Cardiac atrium fibroblast (primary cell): Measurements from ENCODE around the gene FLYWCH1. TPM values are rescaled to one million over a fixed set of nuclear protein-coding genes. Genes with fewer than 3 reads are reported as not detected.

ENCODE experiments used
- total RNA-seq: library from RNA; depleted of rRNA; stranded (reverse); fragments of >200 nt; gene quantifications from 2 replicates; pipeline ENCODE4 v1.2.3, GENCODE V29; 2015

FLYWCH1 gene, protein sequence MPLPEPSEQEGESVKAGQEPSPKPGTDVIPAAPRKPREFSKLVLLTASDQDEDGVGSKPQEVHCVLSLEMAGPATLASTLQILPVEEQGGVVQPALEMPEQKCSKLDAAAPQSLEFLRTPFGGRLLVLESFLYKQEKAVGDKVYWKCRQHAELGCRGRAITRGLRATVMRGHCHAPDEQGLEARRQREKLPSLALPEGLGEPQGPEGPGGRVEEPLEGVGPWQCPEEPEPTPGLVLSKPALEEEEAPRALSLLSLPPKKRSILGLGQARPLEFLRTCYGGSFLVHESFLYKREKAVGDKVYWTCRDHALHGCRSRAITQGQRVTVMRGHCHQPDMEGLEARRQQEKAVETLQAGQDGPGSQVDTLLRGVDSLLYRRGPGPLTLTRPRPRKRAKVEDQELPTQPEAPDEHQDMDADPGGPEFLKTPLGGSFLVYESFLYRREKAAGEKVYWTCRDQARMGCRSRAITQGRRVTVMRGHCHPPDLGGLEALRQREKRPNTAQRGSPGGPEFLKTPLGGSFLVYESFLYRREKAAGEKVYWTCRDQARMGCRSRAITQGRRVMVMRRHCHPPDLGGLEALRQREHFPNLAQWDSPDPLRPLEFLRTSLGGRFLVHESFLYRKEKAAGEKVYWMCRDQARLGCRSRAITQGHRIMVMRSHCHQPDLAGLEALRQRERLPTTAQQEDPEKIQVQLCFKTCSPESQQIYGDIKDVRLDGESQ
- 22.6 and 28.2 TPM in 2 replicates for total RNA-seq

GRCh38 chr16:2911638-2912329 lies at the start of gene FLYWCH1:
Gene FLYWCH1 (plus strand): TSS chr16:2911931. CDS start chr16:2929686, 17,755 bp downstream.

GRCh38 chr16:2882650-2883457 lies 28.9 kb upstream of the FLYWCH1 start, which contains the start of gene FLYWCH2:
Gene FLYWCH2 (plus strand): TSS chr16:2883215. CDS start chr16:2896450, 13,235 bp downstream.

GRCh38 chr16:2963723-2964474 lies 52.2 kb downstream of the FLYWCH1 start, which contains the start of gene KREMEN2:
Gene KREMEN2 (plus strand): TSS chr16:2964275. CDS start chr16:2964521, 246 bp downstream.

DNA sequence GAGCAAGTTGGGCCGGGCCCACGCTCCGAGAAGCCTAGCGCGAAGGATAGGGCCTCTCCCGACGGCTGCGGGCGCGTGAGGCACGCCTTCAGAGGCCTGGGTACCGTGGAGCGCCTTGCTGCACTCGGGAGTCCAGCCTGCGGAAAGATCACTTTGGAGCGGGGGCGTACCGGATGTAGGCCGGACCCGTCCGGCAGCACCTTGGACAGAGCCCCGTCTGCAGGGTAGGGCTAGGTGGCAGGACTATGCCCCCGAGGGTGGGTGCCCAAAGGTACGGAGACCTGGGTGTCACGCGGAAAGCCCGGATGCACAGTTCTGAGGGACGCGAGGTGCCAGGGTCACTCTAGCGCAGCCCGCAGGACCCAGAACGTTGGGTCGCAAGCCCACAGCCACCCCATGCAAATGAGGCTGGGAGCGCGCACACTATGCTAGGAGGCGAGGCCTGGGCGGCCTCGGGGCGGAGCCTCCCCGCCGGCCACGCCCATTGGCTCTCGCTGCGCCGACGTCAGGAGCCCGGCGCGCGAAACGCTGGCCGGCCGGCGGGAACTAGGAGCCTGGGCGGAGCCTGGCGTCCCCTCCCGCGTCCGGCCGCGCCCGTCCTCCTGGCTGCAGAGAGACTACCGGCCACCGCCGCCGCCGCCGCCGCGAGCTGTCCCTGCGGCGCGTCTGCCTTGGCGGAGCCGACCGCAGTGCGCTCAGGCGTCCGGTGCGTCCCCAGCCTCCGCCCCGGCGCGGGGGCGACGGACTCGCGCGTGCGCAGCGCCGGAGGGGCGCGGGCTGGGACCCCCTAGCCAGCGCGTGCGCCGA lies 57.2 kb downstream of the FLYWCH1 start, which contains the start of gene PAQR4:
PAQR4 (plus strand) TSS at position 611 of the 807 bp plus-strand sequence. CDS start 327 bp downstream, outside the sequence.

GRCh38 chr16:2980227-2981176 lies 68.8 kb downstream of the FLYWCH1 start, which contains the start of gene PKMYT1:
Gene PKMYT1 (minus strand): TSS chr16:2980446. CDS start chr16:2979657, 789 bp downstream.

Other genes starting within 250 kb of the FLYWCH1 start
- gene KCTD5, start 229.4 kb upstream of the FLYWCH1 start, total RNA-seq, result 29.1 and 33.0 TPM in 2 replicates
- gene PRSS27, start 191.7 kb upstream of the FLYWCH1 start, total RNA-seq, result 0.16 and 0.18 TPM in 2 replicates
- 46.7 and 53.8 TPM in 2 replicates for gene SRRM2, start 159.3 kb upstream of the FLYWCH1 start, total RNA-seq
- gene ELOB, start 134.7 kb upstream of the FLYWCH1 start, total RNA-seq, result 262 and 317 TPM in 2 replicates
- gene PRSS33, start 124.4 kb upstream of the FLYWCH1 start, total RNA-seq, result not detected in 2 replicates
- gene PRSS41, start 113.5 kb upstream of the FLYWCH1 start, total RNA-seq, result not detected in 2 replicates
- not detected in 2 replicates for gene PRSS21, start 94.7 kb upstream of the FLYWCH1 start, total RNA-seq
- 1.8 TPM in 1 of 2 replicates, not detected in the other for gene ZG16B, start 81.6 kb upstream of the FLYWCH1 start, total RNA-seq
- not detected in 2 replicates for gene PRSS22, start 53.8 kb upstream of the FLYWCH1 start, total RNA-seq
- 75.6 and 81.2 TPM in 2 replicates for gene FLYWCH2, start 28.7 kb upstream of the FLYWCH1 start, total RNA-seq
- not detected in 2 replicates for gene KREMEN2, start 52.3 kb downstream of the FLYWCH1 start, total RNA-seq
- gene PAQR4, start 57.4 kb downstream of the FLYWCH1 start, total RNA-seq, result 10.0 and 10.5 TPM in 2 replicates
- 5.8 and 14.6 TPM in 2 replicates for gene PKMYT1, start 68.5 kb downstream of the FLYWCH1 start, total RNA-seq
- gene CLDN9, start 101.0 kb downstream of the FLYWCH1 start, total RNA-seq, result not detected in 2 replicates
- gene CLDN6, start 106.3 kb downstream of the FLYWCH1 start, total RNA-seq, result 0.16 TPM in 1 of 2 replicates, not detected in the other
- gene TNFRSF12A, start 108.4 kb downstream of the FLYWCH1 start, total RNA-seq, result 164 and 196 TPM in 2 replicates
- gene HCFC1R1, start 112.0 kb downstream of the FLYWCH1 start, total RNA-seq, result 6.5 and 12.0 TPM in 2 replicates
- gene THOC6, start 112.1 kb downstream of the FLYWCH1 start, total RNA-seq, result 18.5 and 19.9 TPM in 2 replicates
- gene BICDL2, start 125.0 kb downstream of the FLYWCH1 start, total RNA-seq, result 0.16 TPM in 1 of 2 replicates, not detected in the other
- gene MMP25, start 134.6 kb downstream of the FLYWCH1 start, total RNA-seq, result not detected in 2 replicates
- gene IL32, start 153.7 kb downstream of the FLYWCH1 start, total RNA-seq, result 9.7 and 131 TPM in 2 replicates
- not detected in 2 replicates for gene ZSCAN10, start 187.4 kb downstream of the FLYWCH1 start, total RNA-seq
- 10.7 and 13.8 TPM in 2 replicates for gene ZNF205, start 200.7 kb downstream of the FLYWCH1 start, total RNA-seq
- gene ZNF213, start 223.1 kb downstream of the FLYWCH1 start, total RNA-seq, result 3.9 and 5.2 TPM in 2 replicates